ENCODE measurements around the gene CYP26A1. TPM values are rescaled to one million over a fixed set of nuclear protein-coding genes. Genes with fewer than 3 reads are reported as not detected.

The CYP26A1 gene
- total RNA-seq, 1 experiment from 2014 or later = not detected

- Mint-ChIP-seq H3K27me3 (ENCODE audit: insufficient read depth, unreplicated experiment) (no peaks in the 10 kb centered on the region), H3K9me3 (ENCODE audit: unreplicated experiment) (peaks cover 17% of the 10 kb centered on the region), H3K4me3 (ENCODE audit: unreplicated experiment) (no peak overlapping the region), H3K4me1 (ENCODE audit: insufficient read depth, unreplicated experiment) (no peaks in the 10 kb centered on the region), H3K27ac (ENCODE audit: low read depth, unreplicated experiment) (no peak overlapping the region), H3K36me3 (ENCODE audit: insufficient read depth, unreplicated experiment) (no peaks in the 10 kb centered on the region)
- CTCF ChIA-PET = interaction anchor here (0.9 kb wide), 1 partner anchor 43 kb away, joined by 4 read pairs; no protein-coding TSS in a partner anchor
- intact Hi-C loops (cut with micrococcal nuclease) = no loop called here
- POLR2A ChIA-PET = no interaction called here
- no peak for DNase-seq (ENCODE audit: unreplicated experiment)
- no peak for TF ChIP-seq CTCF (IDR thresholded peaks at IDR 0.05; ENCODE audit: unreplicated experiment)
- BruUV-seq (replicated peaks) = no TSS peak
Observed at GRCh38 chr10:93123766-93124165, 50.1 kb downstream of the CYP26A1 start.

GRCh38 chr10:93124580-93125318, 51.1 kb downstream of the CYP26A1 start:
- ChIA-PET POLR2A (no interaction called here), CTCF (interaction anchor here (0.6 kb wide), 1 partner anchor 155 kb away, joined by 3 read pairs; no protein-coding TSS in a partner anchor)
- BruUV-seq (replicated peaks) = no TSS peak
- H3K27ac Mint-ChIP-seq (ENCODE audit: low read depth, unreplicated experiment) = no peak overlapping the region
- no peaks in the 10 kb centered on the region for H3K4me1 Mint-ChIP-seq (ENCODE audit: insufficient read depth, unreplicated experiment)
- no peak overlapping the region for H3K4me3 Mint-ChIP-seq (ENCODE audit: unreplicated experiment)
- no peaks in the 10 kb centered on the region for H3K36me3 Mint-ChIP-seq (ENCODE audit: insufficient read depth, unreplicated experiment)
- no peak for DNase-seq (ENCODE audit: unreplicated experiment)
- intact Hi-C loops (cut with micrococcal nuclease) = no loop called here
- no peak for TF ChIP-seq CTCF (IDR thresholded peaks at IDR 0.05; ENCODE audit: unreplicated experiment)
- no peaks in the 10 kb centered on the region for H3K27me3 Mint-ChIP-seq (ENCODE audit: insufficient read depth, unreplicated experiment)
- H3K9me3 Mint-ChIP-seq (ENCODE audit: unreplicated experiment) = peaks cover 21% of the 10 kb centered on the region

GRCh38 chr10:93125966-93126365, 52.3 kb downstream of the CYP26A1 start:
- Mint-ChIP-seq H3K4me3 (ENCODE audit: unreplicated experiment) (no peak overlapping the region), H3K36me3 (ENCODE audit: insufficient read depth, unreplicated experiment) (no peaks in the 10 kb centered on the region), H3K4me1 (ENCODE audit: insufficient read depth, unreplicated experiment) (no peaks in the 10 kb centered on the region), H3K27me3 (ENCODE audit: insufficient read depth, unreplicated experiment) (no peaks in the 10 kb centered on the region), H3K9me3 (ENCODE audit: unreplicated experiment) (peaks cover 21% of the 10 kb centered on the region), H3K27ac (ENCODE audit: low read depth, unreplicated experiment) (no peak overlapping the region)
- ChIA-PET CTCF (interaction anchor here (0.6 to 1.0 kb wide), 4 partner anchors 18 to 322 kb away, joined by 3 read pairs; no protein-coding TSS in a partner anchor), POLR2A (no interaction called here)
- no peak for TF ChIP-seq CTCF (IDR thresholded peaks at IDR 0.05; ENCODE audit: unreplicated experiment)
- no peak for DNase-seq (ENCODE audit: unreplicated experiment)
- intact Hi-C loops (cut with micrococcal nuclease) = no loop called here
- BruUV-seq (replicated peaks) = no TSS peak

GRCh38 chr10:93126483-93127052, 52.9 kb downstream of the CYP26A1 start:
- TF ChIP-seq CTCF (IDR thresholded peaks at IDR 0.05; ENCODE audit: unreplicated experiment) = peak; percentile 42
- no peak for DNase-seq (ENCODE audit: unreplicated experiment)
- no peak overlapping the region for H3K27ac Mint-ChIP-seq (ENCODE audit: low read depth, unreplicated experiment)
- ChIA-PET POLR2A (no interaction called here), CTCF (interaction anchor here (0.6 to 1.0 kb wide), 4 partner anchors 10 to 321 kb away, joined by 3 to 4 read pairs (median 3); no protein-coding TSS in a partner anchor)
- no peaks in the 10 kb centered on the region for H3K27me3 Mint-ChIP-seq (ENCODE audit: insufficient read depth, unreplicated experiment)
- intact Hi-C loops (cut with micrococcal nuclease) = no loop called here
- peaks cover 21% of the 10 kb centered on the region for H3K9me3 Mint-ChIP-seq (ENCODE audit: unreplicated experiment)
- H3K4me1 Mint-ChIP-seq (ENCODE audit: insufficient read depth, unreplicated experiment) = no peaks in the 10 kb centered on the region
- H3K36me3 Mint-ChIP-seq (ENCODE audit: insufficient read depth, unreplicated experiment) = no peaks in the 10 kb centered on the region
- no TSS peak for BruUV-seq (replicated peaks)
- no peak overlapping the region for H3K4me3 Mint-ChIP-seq (ENCODE audit: unreplicated experiment)

Other genes with a start within 250 kb of the CYP26A1 start
- gene EXOC6, start 225.4 kb upstream of the CYP26A1 start, total RNA-seq (2022) = 5.9 and 6.6 TPM in 2 replicates
- gene CYP26C1, start 13.1 kb upstream of the CYP26A1 start, total RNA-seq (2022) = 0.07 and 0.14 TPM in 2 replicates